SK-N-SH treated with all-trans-retinoic acid at 6 μM for 48 hours (cell line): ENCODE data around the gene ZSCAN31.

Experiments used
- ARNTL ChIP-seq: fragments of 450-650 bp; formaldehyde crosslinking; IDR thresholded peaks from 2 replicates; pipeline ENCODE4 v1.5.0; 2020; ENCODE audit warnings: low read depth, mild to moderate bottlenecking, moderate library complexity, borderline replicate concordance
- CREB5 ChIP-seq: fragments of 250-450 bp; sonication (Bioruptor Pico); IDR thresholded peaks from 2 replicates; pipeline ENCODE4 v1.5.1; 2020; ENCODE audit warnings: low read depth, mild to moderate bottlenecking, moderate library complexity
- CSRNP3 ChIP-seq: fragments of 250-450 bp; sonication (Bioruptor Pico); IDR thresholded peaks from 2 replicates; pipeline ENCODE4 v1.5.1; 2021; ENCODE audit warnings: mild to moderate bottlenecking, moderate library complexity
- GLIS3 ChIP-seq: fragments of 250-450 bp; sonication (Bioruptor Pico); IDR thresholded peaks from 2 replicates; pipeline ENCODE4 v1.5.0; 2020; ENCODE audit warnings: mild to moderate bottlenecking, moderate library complexity
- PATZ1 ChIP-seq: fragments of 250-450 bp; sonication (Bioruptor Pico); IDR thresholded peaks from 2 replicates; pipeline ENCODE4 v1.8.0; 2020; ENCODE audit warnings: mild to moderate bottlenecking, moderate library complexity, borderline replicate concordance
- RARB ChIP-seq: fragments of 250-450 bp; sonication (Bioruptor Pico); IDR thresholded peaks from 2 replicates; pipeline ENCODE4 v1.8.0; 2021; ENCODE audit warnings: mild to moderate bottlenecking, moderate library complexity
- TOX ChIP-seq: fragments of 250-450 bp; sonication (Bioruptor Pico); IDR thresholded peaks from 2 replicates; pipeline ENCODE4 v1.8.0; 2021; ENCODE audit warnings: mild to moderate bottlenecking, moderate library complexity, borderline replicate concordance
- ZC3H10 ChIP-seq: fragments of 250-450 bp; sonication (Bioruptor Pico); IDR thresholded peaks from 2 replicates; pipeline ENCODE4 v1.5.1; 2021; ENCODE audit warnings: mild to moderate bottlenecking, moderate library complexity
- ZFP3 ChIP-seq: fragments of 250-450 bp; sonication (Bioruptor Pico); IDR thresholded peaks from 2 replicates; pipeline ENCODE4 v1.5.0; 2020; ENCODE audit warnings: mild to moderate bottlenecking, moderate library complexity
- ZFP30 ChIP-seq: fragments of 450-650 bp; formaldehyde crosslinking; IDR thresholded peaks from 2 replicates; pipeline ENCODE4 v1.5.0; 2022; ENCODE audit warnings: mild to moderate bottlenecking, moderate library complexity
- ZNF565 ChIP-seq: fragments of 450-650 bp; formaldehyde crosslinking; conservative IDR thresholded peaks from 2 replicates; pipeline ENCODE4 v1.5.0; 2020; ENCODE audit warnings: low read depth, mild to moderate bottlenecking, moderate library complexity
- ZNF70 ChIP-seq: fragments of 450-650 bp; formaldehyde crosslinking; IDR thresholded peaks from 2 replicates; pipeline ENCODE4 v1.5.0; 2020; ENCODE audit warnings: mild to moderate bottlenecking, moderate library complexity

- TF ChIP-seq CSRNP3 (CRISPR knock-in tag) (no peak), ZFP30 (CRISPR knock-in tag) (no peak), CREB5 (no peak), ZFP3 (no peak), ARNTL (CRISPR knock-in tag) (no peak), ZC3H10 (CRISPR knock-in tag) (no peak), RARB (CRISPR knock-in tag) (no peak), TOX (no peak), ZNF70 (CRISPR knock-in tag) (no peak), PATZ1 (CRISPR knock-in tag) (no peak), GLIS3 (no peak), ZNF565 (CRISPR knock-in tag) (no peak)
These were observed 40.6 kb downstream of the ZSCAN31 start for GRCh38 chr6:28295326-28295725.
